T47D (cell line): ENCODE data around the gene DTX1.

Experiments used
- DNase-seq, 2 experiments: peaks; one replicate each; pipeline versions ENCODE4 v3.0.0 to v3.0.0-alpha.2; 2011 to 2012; ENCODE audit warnings: low read depth in 1 of 2, low spot score in 1 of 2
- JUND ChIP-seq: IDR thresholded peaks from 2 replicates; pipeline ENCODE4 v1.6.1; 2012; ENCODE audit warnings: low read depth
- in situ Hi-C: cut with HindIII; loops from 2 replicates; pipeline ENCODE4 v1.10.0; 2016; ENCODE audit warnings: low sequenced_read_pairs, low pct_unique_long_range_greater_than_20kb

DTX1 gene

GRCh38 chr12:113146999-113147398 is 90.5 kb downstream of the DTX1 start:
- no peak for DNase-seq
- in situ Hi-C loops, result no loop called here
- TF ChIP-seq JUND, result no peak
